IPS DF 6.9 (cell line): ENCODE results near the gene CCDC102A.

ENCODE experiments used
- DNase-seq: peaks from one replicate; pipeline ENCODE4 v3.0.0-alpha.2; 2013; ENCODE audit warnings: low read depth, low spot score
- H3K27ac ChIP-seq: one replicate; pipeline ENCODE4 v1.5.1; 2013; ENCODE audit warnings: low read length, control low read depth
- H3K27me3 ChIP-seq: 2 replicates; pipeline ENCODE4 v1.6.1; 2013; ENCODE audit warnings: mild to moderate bottlenecking, low read length; ENCODE audit not compliant: control insufficient read depth, insufficient read depth
- H3K36me3 ChIP-seq: 2 replicates; pipeline ENCODE4 v1.6.1; 2013; ENCODE audit warnings: low read length; ENCODE audit not compliant: control insufficient read depth, insufficient read depth
- H3K4me1 ChIP-seq: 2 replicates; pipeline ENCODE4 v1.6.1; 2013; ENCODE audit warnings: low read length; ENCODE audit not compliant: control insufficient read depth, insufficient read depth
- H3K4me3 ChIP-seq: 2 replicates; pipeline ENCODE4 v1.5.1; 2013; ENCODE audit warnings: mild to moderate bottlenecking, low read length
- H3K9me3 ChIP-seq: 2 replicates; pipeline ENCODE4 v1.6.1; 2013; ENCODE audit warnings: low read length, inconsistent platforms; ENCODE audit not compliant: control insufficient read depth, insufficient read depth
- WGBS: extraction: QIAGEN DNeasy Blood & Tissue Kit; methylation state at CpG from one replicate; pipeline ENCODE4 v1.1.7; 2013; ENCODE audit warnings: mixed read lengths, missing lambda C conversion rate; ENCODE audit not compliant: insufficient read length, insufficient coverage; 5-methylcytosine and 5-hydroxymethylcytosine counted together

The CCDC102A gene

GRCh38 chr16:57509231-57509923, 27.0 kb downstream of the CCDC102A start:
- no peak overlapping the region for H3K4me3 ChIP-seq
- WGBS, result no CpG with 5 or more reads among the region's 12 CpGs
- no peaks in the 10 kb centered on the region for H3K9me3 ChIP-seq
- no peaks in the 10 kb centered on the region for H3K27me3 ChIP-seq
- no peak for DNase-seq
- no peaks in the 10 kb centered on the region for H3K4me1 ChIP-seq
- no peaks in the 10 kb centered on the region for H3K36me3 ChIP-seq
- H3K27ac ChIP-seq, result no peak overlapping the region

DNA sequence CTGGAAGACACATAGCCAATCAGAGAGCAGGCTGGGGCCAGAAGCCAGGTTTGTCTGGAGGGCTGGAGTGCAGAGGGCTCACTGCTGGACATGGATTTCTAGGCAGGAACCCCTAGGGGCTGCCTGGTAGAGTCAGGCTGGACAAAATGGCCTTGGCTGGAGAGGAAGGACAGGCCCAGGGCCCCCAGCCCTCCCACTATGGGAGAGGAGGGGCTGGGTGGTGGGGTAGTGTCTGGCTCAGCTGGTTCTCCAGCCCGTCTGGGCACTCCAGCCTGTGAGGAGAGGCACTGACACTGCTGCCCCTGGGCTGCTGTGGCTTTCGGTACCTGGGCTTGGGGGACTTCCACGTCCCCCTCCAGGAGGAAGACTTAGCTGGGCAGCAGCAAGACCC, 28.3 kb downstream of the CCDC102A start:
- no peaks in the 10 kb centered on the region for H3K9me3 ChIP-seq
- WGBS, result no CpG with 5 or more reads among the region's 3 CpGs
- no peak overlapping the region for H3K27ac ChIP-seq
- no peaks in the 10 kb centered on the region for H3K36me3 ChIP-seq
- H3K4me3 ChIP-seq, result no peak overlapping the region
- no peaks in the 10 kb centered on the region for H3K4me1 ChIP-seq
- H3K27me3 ChIP-seq, result no peaks in the 10 kb centered on the region
- DNase-seq, result no peak

GRCh38 chr16:57507136-57508034, 29.0 kb downstream of the CCDC102A start:
- Histone ChIP-seq H3K36me3 (no peaks in the 10 kb centered on the region), H3K27ac (no peak overlapping the region), H3K4me3 (no peak overlapping the region), H3K9me3 (no peaks in the 10 kb centered on the region), H3K27me3 (no peaks in the 10 kb centered on the region), H3K4me1 (no peaks in the 10 kb centered on the region)
- no CpG with 5 or more reads among the region's 13 CpGs for whole genome bisulfite sequencing
- DNase-seq, result no peak

DNA sequence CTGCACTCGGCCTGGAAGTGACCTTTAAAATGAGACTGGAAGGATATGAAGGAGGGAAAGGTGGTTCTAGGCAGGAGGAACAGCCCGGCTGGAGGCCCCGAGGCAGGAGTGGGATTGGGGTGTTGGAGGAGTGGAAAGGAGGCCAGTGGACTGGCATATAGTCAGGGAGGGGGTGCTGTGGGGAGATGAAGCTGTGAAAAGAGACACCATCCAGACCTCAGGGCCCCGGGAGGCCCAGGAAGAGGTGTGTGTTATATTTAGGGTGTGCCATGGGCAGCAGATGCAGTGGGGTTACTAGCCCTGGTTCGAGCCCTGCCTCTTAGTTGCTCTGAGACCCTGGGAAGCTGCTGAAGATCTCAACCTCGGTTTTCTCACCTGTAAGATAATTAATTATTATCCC, 31.2 kb downstream of the CCDC102A start:
- H3K27ac ChIP-seq, result no peak overlapping the region
- H3K27me3 ChIP-seq, result no peaks in the 10 kb centered on the region

DNA sequence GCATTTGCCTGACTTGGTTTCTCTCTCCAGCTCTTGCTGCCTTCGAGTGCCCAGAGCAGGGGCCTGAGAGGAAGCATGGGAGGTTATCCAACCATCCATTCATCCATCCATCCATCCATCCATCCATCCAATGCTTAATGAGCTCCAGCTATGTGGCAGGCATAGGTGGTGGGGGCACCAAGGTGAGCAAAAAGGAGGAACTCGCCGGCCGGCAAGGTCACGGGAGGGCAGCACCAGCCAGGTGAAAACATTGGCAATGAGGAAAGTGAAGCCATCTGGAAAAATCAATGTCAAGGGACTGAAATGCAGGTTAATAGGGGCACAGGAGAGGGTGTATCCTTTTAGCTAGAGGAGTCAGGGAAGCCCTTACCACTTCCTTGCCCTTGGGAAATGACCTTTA, 31.9 kb downstream of the CCDC102A start:
- Histone ChIP-seq H3K4me1 (0 out of 2 replicates have a peak, but pooled peaks cover 1% of the 10 kb centered on the region), H3K4me3 (no peak overlapping the region), H3K9me3 (no peaks in the 10 kb centered on the region), H3K36me3 (no peaks in the 10 kb centered on the region), H3K27me3 (no peaks in the 10 kb centered on the region), H3K27ac (no peak overlapping the region)
- no peak for DNase-seq
- WGBS, result no CpG with 5 or more reads among the region's 5 CpGs

More for the DNA sequence above, 31.2 kb downstream of the CCDC102A start:
- Histone ChIP-seq H3K9me3 (no peaks in the 10 kb centered on the region), H3K4me1 (0 out of 2 replicates have a peak, but pooled peaks cover 1% of the 10 kb centered on the region), H3K4me3 (no peak overlapping the region), H3K36me3 (no peaks in the 10 kb centered on the region)
- WGBS, result no CpG with 5 or more reads among the region's 6 CpGs
- DNase-seq, result no peak

GRCh38 chr16:57504001-57504400, 32.4 kb downstream of the CCDC102A start:
- no peak overlapping the region for H3K27ac ChIP-seq
- no peaks in the 10 kb centered on the region for H3K9me3 ChIP-seq
- no peak for DNase-seq
- no peak overlapping the region for H3K4me3 ChIP-seq
- no CpG with 5 or more reads among the region's 6 CpGs for WGBS
- no peaks in the 10 kb centered on the region for H3K27me3 ChIP-seq
- H3K4me1 ChIP-seq, result 0 out of 2 replicates have a peak, but pooled peaks cover 1% of the 10 kb centered on the region
- no peaks in the 10 kb centered on the region for H3K36me3 ChIP-seq

DNA sequence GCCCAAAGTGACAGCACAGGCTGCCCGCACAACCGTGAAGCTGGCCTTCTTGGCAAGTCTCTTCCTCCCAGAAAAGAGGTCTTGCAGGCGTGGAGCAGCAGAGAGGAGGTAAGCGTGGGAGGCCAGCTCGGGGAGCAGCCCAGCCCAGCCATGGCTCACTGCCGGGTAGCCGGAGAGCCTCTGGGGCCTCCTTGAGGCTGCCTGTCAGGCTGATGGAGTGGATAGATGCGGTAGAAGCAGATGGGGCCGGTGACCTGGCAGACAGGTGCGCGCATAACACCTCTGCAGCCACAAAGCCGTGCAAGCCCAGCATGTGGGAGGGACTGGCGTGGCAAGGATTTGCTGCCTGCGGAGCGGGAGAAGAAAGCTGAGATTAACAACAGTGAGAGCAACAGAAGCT, 33.0 kb downstream of the CCDC102A start:
- no peak for DNase-seq
- WGBS, result no CpG with 5 or more reads among the region's 15 CpGs
- Histone ChIP-seq H3K27me3 (no peaks in the 10 kb centered on the region), H3K36me3 (no peaks in the 10 kb centered on the region), H3K9me3 (no peaks in the 10 kb centered on the region), H3K27ac (no peak overlapping the region), H3K4me1 (0 out of 2 replicates have a peak, but pooled peaks cover 1% of the 10 kb centered on the region), H3K4me3 (no peak overlapping the region)

- WGBS, result no CpG with 5 or more reads among the region's 12 CpGs
- H3K4me3 ChIP-seq, result no peak overlapping the region
- DNase-seq, result no peak
- H3K4me1 ChIP-seq, result 0 out of 2 replicates have a peak, but pooled peaks cover 1% of the 10 kb centered on the region
- no peak overlapping the region for H3K27ac ChIP-seq
- H3K36me3 ChIP-seq, result no peaks in the 10 kb centered on the region
- no peaks in the 10 kb centered on the region for H3K27me3 ChIP-seq
- H3K9me3 ChIP-seq, result no peaks in the 10 kb centered on the region
These were observed 34.2 kb downstream of the CCDC102A start for GRCh38 chr16:57502048-57502775.

GRCh38 chr16:57501492-57501891, 34.9 kb downstream of the CCDC102A start:
- Histone ChIP-seq H3K4me1 (0 out of 2 replicates have a peak, but pooled peaks cover 1% of the 10 kb centered on the region), H3K9me3 (no peaks in the 10 kb centered on the region), H3K27ac (no peak overlapping the region), H3K4me3 (no peak overlapping the region), H3K27me3 (no peaks in the 10 kb centered on the region), H3K36me3 (no peaks in the 10 kb centered on the region)
- no peak for DNase-seq
- no CpG with 5 or more reads among the region's 7 CpGs for WGBS

GRCh38 chr16:57500578-57501111, 35.7 kb downstream of the CCDC102A start:
- no CpG with 5 or more reads among the region's 9 CpGs for WGBS
- H3K9me3 ChIP-seq, result no peaks in the 10 kb centered on the region
- no peak for DNase-seq

More at GRCh38 chr16:57500578-57501111, 35.7 kb downstream of the CCDC102A start:
- Histone ChIP-seq H3K36me3 (no peaks in the 10 kb centered on the region), H3K4me1 (0 out of 2 replicates have a peak, but pooled peaks cover 1% of the 10 kb centered on the region), H3K27ac (no peak overlapping the region), H3K4me3 (no peak overlapping the region), H3K27me3 (no peaks in the 10 kb centered on the region)
